CD4-positive, alpha-beta T cell treated with Interleukin-21 for 1 hour (primary cell): ENCODE measurements around the gene APRT.
A peak's percentile ranks its signal among the peaks of the same experiment; 100 is the strongest.

ENCODE experiments used
- DNase-seq: peaks from one replicate; pipeline ENCODE4 v3.0.0-alpha.2; 2020

APRT gene

GRCh38 chr16:88811769-88812512 lies at the start of gene APRT:
APRT (minus strand) TSS chr16:88811928; CDS start chr16:88811899, 29 bp downstream.
- peak; percentile 96 for DNase-seq

GRCh38 chr16:88861359-88861758 lies 49.6 kb upstream of the APRT start:
- no peak for DNase-seq

- no peak for DNase-seq
Measured at GRCh38 chr16:88859381-88860091, 47.8 kb upstream of the APRT start.

GRCh38 chr16:88857728-88858339 lies 46.1 kb upstream of the APRT start:
- peak; percentile 77 for DNase-seq

- DNase-seq: peak; percentile 97
Measured at GRCh38 chr16:88856828-88857727, 45.4 kb upstream of the APRT start, which contains the start of the genes GALNS and TRAPPC2L. GALNS (minus strand) TSS chr16:88856947; CDS start chr16:88856877, 70 bp downstream. TRAPPC2L (plus strand) TSS chr16:88857127; CDS start chr16:88857151, 24 bp downstream.

GRCh38 chr16:88856122-88856827 lies 44.5 kb upstream of the APRT start:
- no peak for DNase-seq

- DNase-seq: no peak
Measured at GRCh38 chr16:88855736-88856121, 44.0 kb upstream of the APRT start.

- no peak for DNase-seq
Measured at GRCh38 chr16:88855176-88855575, 43.4 kb upstream of the APRT start.

GRCh38 chr16:88854306-88855111 lies 42.8 kb upstream of the APRT start:
- peak; percentile 37 for DNase-seq

- DNase-seq: no peak
Measured at GRCh38 chr16:88853325-88853941, 41.7 kb upstream of the APRT start.

- DNase-seq: no peak
Measured at GRCh38 chr16:88851616-88852015, 39.9 kb upstream of the APRT start.

- no peak for DNase-seq
Measured at GRCh38 chr16:88850531-88851199, 38.9 kb upstream of the APRT start.

- no peak for DNase-seq
Measured at GRCh38 chr16:88848557-88848956, 36.8 kb upstream of the APRT start.

- no peak for DNase-seq
Measured at GRCh38 chr16:88847654-88848053, 35.9 kb upstream of the APRT start.

GRCh38 chr16:88846088-88846487 lies 34.4 kb upstream of the APRT start:
- DNase-seq: no peak

- no peak for DNase-seq
Measured at GRCh38 chr16:88844419-88845036, 32.8 kb upstream of the APRT start.

GRCh38 chr16:88843256-88843655 lies 31.5 kb upstream of the APRT start:
- DNase-seq: no peak

- no peak for DNase-seq
Measured at GRCh38 chr16:88842806-88843205, 31.1 kb upstream of the APRT start.

GRCh38 chr16:88842308-88842756 lies 30.6 kb upstream of the APRT start:
- DNase-seq: no peak
